Stimulated activated CD8-positive, alpha-beta memory T cell treated with anti-CD3 and anti-CD28 coated beads, Interleukin-7, amount 100 ng/mL, for 24 hours (primary cell): ENCODE results near the gene TUBA3E.
"Not testable (repeated sequence)": the region's sequence is repeated elsewhere in the genome, so short reads cannot be mapped to it uniquely, and the experiment has no call there.

Experiments
- DNase-seq: peaks from one replicate; pipeline ENCODE4 v3.0.0-alpha.2; 2020; ENCODE audit warnings: low read depth

TUBA3E gene

DNA sequence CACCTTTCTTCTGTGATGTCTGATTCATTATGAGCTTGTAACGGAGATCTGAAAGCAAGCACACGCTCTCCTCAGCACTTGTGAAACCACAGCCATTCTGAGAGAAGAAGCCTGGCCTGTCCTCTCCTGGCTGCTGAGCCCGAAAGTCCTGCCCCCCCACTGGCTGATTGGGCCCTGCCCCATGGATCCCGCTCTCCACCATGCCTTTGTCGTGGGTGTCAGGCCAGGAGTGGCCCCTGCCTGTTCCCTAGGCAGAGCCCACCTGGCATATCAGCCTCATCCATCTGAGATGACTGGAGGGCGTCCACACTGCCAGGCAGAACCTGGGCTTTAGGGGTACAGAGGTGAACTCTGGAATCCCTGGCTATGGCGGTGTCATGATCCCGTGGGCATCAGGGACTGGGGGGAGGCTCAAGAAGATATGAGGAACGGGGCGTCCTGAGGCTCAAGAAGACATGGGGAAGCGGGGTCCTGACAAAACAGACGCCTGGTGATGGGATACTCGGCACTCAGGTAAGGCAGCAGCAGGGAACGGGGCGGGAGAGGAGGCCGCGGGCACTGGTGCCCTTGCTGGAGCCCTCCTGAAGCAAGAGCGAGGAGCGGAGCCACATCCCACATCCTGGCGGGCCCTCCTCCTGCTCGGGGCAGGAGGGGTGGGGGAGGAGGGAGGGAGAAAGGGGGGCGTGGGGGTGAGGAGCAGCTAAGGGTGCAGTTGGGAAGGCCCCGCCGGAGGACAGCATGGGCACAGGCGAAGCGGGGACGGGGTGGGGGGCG lies 54.8 kb downstream of the TUBA3E start:
- not testable (repeated sequence) for DNase-seq

DNA sequence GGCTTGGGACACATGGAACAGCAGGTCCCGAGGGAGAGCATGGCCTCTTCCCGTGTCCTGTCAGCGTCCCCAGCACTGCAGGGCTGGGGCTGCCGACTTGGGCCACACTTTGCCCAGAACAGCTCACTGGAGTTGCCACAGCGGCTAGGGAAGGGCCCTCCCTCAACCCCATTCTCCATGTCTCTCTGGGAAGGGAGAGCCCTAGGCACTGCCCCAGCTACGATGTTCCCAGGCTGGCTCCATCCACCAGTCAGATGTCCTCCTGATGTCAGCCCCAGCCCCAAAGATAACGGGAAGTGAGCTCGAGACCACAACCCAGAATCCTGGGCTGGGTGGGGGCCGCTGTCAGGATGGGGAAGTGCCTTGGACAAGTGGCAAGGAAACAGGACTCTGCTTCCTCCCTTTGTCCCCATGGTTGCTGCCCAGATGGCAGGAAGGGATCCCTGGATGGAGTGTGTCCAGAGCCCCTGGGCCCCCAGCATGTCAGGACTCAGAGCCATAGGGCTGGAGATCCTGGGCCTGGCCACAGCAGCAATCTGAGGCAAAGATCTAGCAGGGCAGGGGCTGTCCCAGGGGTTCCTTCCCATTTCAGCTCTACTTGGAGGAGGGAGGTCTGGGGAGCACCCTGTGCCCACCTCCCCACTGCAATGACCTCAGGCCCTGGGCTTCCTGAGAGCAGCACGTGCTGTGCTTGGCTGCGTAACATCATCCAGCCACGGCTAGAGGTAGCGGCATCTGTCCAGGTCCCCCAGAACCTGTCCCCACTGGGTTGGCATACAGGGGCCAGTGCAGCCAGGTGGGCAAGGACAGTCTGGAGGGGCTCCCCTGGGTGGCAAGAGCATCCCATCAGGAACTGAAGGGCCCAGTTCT lies 55.6 kb downstream of the TUBA3E start:
- not testable (repeated sequence) for DNase-seq
